Liver (tissue), 9 donors: ENCODE measurements around the gene PCED1B. TPM values are rescaled to one million over a fixed set of nuclear protein-coding genes. Genes with fewer than 3 reads are reported as not detected.

Experiments
- DNase-seq: peaks from one replicate; pipeline ENCODE4 v3.0.0-alpha.2; 2017; ENCODE audit warnings: low spot score
- H3K27ac ChIP-seq, 2 donors: one replicate each; pipeline ENCODE4 v1.7.0; 2013; ENCODE audit warnings: inconsistent platforms in 2 of 2, low read length in 2 of 2, control low read depth in 1 of 2, low read depth in 1 of 2, mild to moderate bottlenecking in 1 of 2
- H3K27me3 ChIP-seq, 4 donors: one replicate each; pipeline versions ENCODE4 v1.6.1 to v1.7.0; 2013; ENCODE audit warnings: low read length in 3 of 4, inconsistent platforms in 1 of 4, mild to moderate bottlenecking in 1 of 4, moderate library complexity in 1 of 4; ENCODE audit not compliant: control insufficient read depth in 4 of 4, insufficient read depth in 4 of 4
- H3K36me3 ChIP-seq, 4 donors: one replicate each; pipeline versions ENCODE4 v1.6.1 to v1.7.0; 2013; ENCODE audit warnings: low read length in 3 of 4, mild to moderate bottlenecking in 3 of 4, low read depth in 1 of 4, moderate library complexity in 1 of 4; ENCODE audit not compliant: control insufficient read depth in 4 of 4, insufficient read depth in 3 of 4
- H3K4me1 ChIP-seq, 4 donors: one replicate each; pipeline versions ENCODE4 v1.6.1 to v1.7.0; 2013; ENCODE audit warnings: low read length in 3 of 4, mild to moderate bottlenecking in 3 of 4, moderate library complexity in 1 of 4; ENCODE audit not compliant: control insufficient read depth in 4 of 4, insufficient read depth in 4 of 4
- H3K4me3 ChIP-seq, 3 donors: one replicate each; pipeline versions ENCODE4 v1.6.1 to v1.7.0; 2013; ENCODE audit warnings: low read length in 3 of 3, control low read depth in 1 of 3, low read depth in 1 of 3, mild to moderate bottlenecking in 1 of 3
- H3K9ac ChIP-seq, 2 donors: one replicate each; pipeline ENCODE4 v1.7.0; 2013; ENCODE audit warnings: low read length in 2 of 2, mild to moderate bottlenecking in 2 of 2, moderate library complexity in 2 of 2, control low read depth in 1 of 2, low read depth in 1 of 2
- H3K9me3 ChIP-seq, 4 donors: one replicate each; pipeline versions ENCODE4 v1.6.1 to v1.7.0; 2013; ENCODE audit warnings: low read length in 3 of 4; ENCODE audit not compliant: control insufficient read depth in 4 of 4
- EGR1 ChIP-seq, 2 donors: IDR thresholded peaks; 2 replicates each; pipeline ENCODE4 v1.6.1; 2016 to 2018; ENCODE audit warnings: antibody characterized with exemption in 2 of 2, low read depth in 2 of 2
- FOXA2 ChIP-seq: IDR thresholded peaks from 2 replicates; pipeline ENCODE4 v1.6.1; 2016; ENCODE audit warnings: antibody characterized with exemption
- GABPA ChIP-seq, 2 donors: IDR thresholded peaks in 1 of 2; conservative IDR thresholded peaks in 1 of 2; 2 replicates each; pipeline ENCODE4 v1.6.1; 2016; ENCODE audit warnings: antibody characterized with exemption in 2 of 2, mild to moderate bottlenecking in 1 of 2, moderate library complexity in 1 of 2
- HNF4A ChIP-seq, 2 donors: conservative IDR thresholded peaks; 2 replicates each; pipeline ENCODE4 v1.6.1; 2016; ENCODE audit warnings: antibody characterized with exemption in 2 of 2, mild to moderate bottlenecking in 2 of 2
- HNF4G ChIP-seq: IDR thresholded peaks from 2 replicates; pipeline ENCODE4 v1.6.1; 2016; ENCODE audit warnings: antibody characterized with exemption
- JUND ChIP-seq, 2 donors: IDR thresholded peaks; 2 replicates each; pipeline ENCODE4 v1.6.1; 2016; ENCODE audit warnings: antibody characterized with exemption in 2 of 2
- NR2F2 ChIP-seq: IDR thresholded peaks from 2 replicates; pipeline ENCODE4 v1.6.1; 2016; ENCODE audit warnings: antibody characterized with exemption
- RAD21 ChIP-seq, 2 donors: IDR thresholded peaks; 2 replicates each; pipeline ENCODE4 v1.6.1; 2016; ENCODE audit warnings: antibody characterized with exemption in 2 of 2, mild to moderate bottlenecking in 2 of 2
- TAF1 ChIP-seq: conservative IDR thresholded peaks from 2 replicates; pipeline ENCODE4 v1.6.1; 2016; ENCODE audit warnings: antibody characterized with exemption, mild to moderate bottlenecking
- WGBS: extraction: QIAGEN DNeasy Blood & Tissue Kit; methylation state at CpG from one replicate; pipeline ENCODE4 v1.1.7; 2013; 5-methylcytosine and 5-hydroxymethylcytosine counted together
- polyA plus RNA-seq, 2 donors: library from polyadenylated mRNA; stranded (reverse) in 1 of 2; unstranded in 1 of 2; fragments of 200-250 nt in 1 of 2; fragments of >200 nt in 1 of 2; fragmentation: Nextera tagmentation in 1 of 2; extraction: Ambion mirVana in 1 of 2; gene quantifications; one replicate each; pipeline versions ENCODE4 v1.2.1 to v1.2.3, GENCODE V29; 2013 to 2015
- total RNA-seq, 2 donors: library from RNA; depleted of rRNA; stranded (reverse); fragments of >200 nt; gene quantifications; one replicate each; pipeline ENCODE4 v1.2.3, GENCODE V29; 2014
- TF ChIP-seq, protein P1 (sequence below): IDR thresholded peaks from 2 replicates; pipeline ENCODE4 v1.6.1; 2016; ENCODE audit warnings: antibody characterized with exemption, mild to moderate bottlenecking
- TF ChIP-seq, protein P2 (sequence below): IDR thresholded peaks from 2 replicates; pipeline ENCODE4 v1.6.1; 2016; ENCODE audit warnings: antibody characterized with exemption
- TF ChIP-seq, protein P3 (sequence below): IDR thresholded peaks from 2 replicates; pipeline ENCODE4 v1.6.1; 2016; ENCODE audit warnings: antibody characterized with exemption
- TF ChIP-seq, protein P4 (sequence below): fragments of 150-350 bp; IDR thresholded peaks from 2 replicates; pipeline ENCODE4 v1.5.1; 2017; ENCODE audit warnings: improper control_type of control experiment, low read depth, low read length; ENCODE audit not compliant: missing input control
- donor health status: healthy.
- donor health status: healthy.
- donor health status: healthy.
- donor health status: healthy.
- donor health status: healthy.

Gene PCED1B
- total and polyA plus RNA-seq, 4 donors, result 0.51 to 1.8 (median 1.1) TPM

DNA sequence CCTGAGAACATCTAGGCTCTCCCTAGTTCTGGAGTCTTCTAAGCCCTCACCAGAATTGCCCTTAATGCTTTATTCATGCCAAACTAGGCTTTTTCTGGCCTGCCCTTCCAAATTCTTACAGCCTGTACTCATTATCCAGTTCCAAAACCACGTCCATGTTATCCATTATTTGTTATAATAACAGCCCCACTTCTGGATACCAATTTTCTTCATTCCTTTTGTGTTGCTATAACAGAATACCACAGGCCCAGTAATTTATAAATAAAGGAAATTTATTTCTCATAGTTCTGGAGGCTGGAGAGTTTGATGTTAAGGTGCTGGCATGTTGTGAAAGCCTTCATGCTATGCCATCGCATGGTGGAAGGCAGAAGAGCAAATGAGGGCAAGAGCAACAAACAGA, 68.3 kb downstream of the PCED1B start:
- no peaks in the 10 kb centered on the region for H3K4me1 ChIP-seq
- no peak for DNase-seq
- no peaks in the 10 kb centered on the region for H3K36me3 ChIP-seq
- H3K4me3 ChIP-seq, result no peak overlapping the region
- TF ChIP-seq NR2F2, result no peak
- no peak for TF ChIP-seq GABPA (IDR thresholded peaks at IDR 0.05 in 1 of 2, conservative IDR thresholded peaks at IDR 0.05 in 1 of 2)
- no peak for TF ChIP-seq FOXA2
- TF ChIP-seq, protein P1, sequence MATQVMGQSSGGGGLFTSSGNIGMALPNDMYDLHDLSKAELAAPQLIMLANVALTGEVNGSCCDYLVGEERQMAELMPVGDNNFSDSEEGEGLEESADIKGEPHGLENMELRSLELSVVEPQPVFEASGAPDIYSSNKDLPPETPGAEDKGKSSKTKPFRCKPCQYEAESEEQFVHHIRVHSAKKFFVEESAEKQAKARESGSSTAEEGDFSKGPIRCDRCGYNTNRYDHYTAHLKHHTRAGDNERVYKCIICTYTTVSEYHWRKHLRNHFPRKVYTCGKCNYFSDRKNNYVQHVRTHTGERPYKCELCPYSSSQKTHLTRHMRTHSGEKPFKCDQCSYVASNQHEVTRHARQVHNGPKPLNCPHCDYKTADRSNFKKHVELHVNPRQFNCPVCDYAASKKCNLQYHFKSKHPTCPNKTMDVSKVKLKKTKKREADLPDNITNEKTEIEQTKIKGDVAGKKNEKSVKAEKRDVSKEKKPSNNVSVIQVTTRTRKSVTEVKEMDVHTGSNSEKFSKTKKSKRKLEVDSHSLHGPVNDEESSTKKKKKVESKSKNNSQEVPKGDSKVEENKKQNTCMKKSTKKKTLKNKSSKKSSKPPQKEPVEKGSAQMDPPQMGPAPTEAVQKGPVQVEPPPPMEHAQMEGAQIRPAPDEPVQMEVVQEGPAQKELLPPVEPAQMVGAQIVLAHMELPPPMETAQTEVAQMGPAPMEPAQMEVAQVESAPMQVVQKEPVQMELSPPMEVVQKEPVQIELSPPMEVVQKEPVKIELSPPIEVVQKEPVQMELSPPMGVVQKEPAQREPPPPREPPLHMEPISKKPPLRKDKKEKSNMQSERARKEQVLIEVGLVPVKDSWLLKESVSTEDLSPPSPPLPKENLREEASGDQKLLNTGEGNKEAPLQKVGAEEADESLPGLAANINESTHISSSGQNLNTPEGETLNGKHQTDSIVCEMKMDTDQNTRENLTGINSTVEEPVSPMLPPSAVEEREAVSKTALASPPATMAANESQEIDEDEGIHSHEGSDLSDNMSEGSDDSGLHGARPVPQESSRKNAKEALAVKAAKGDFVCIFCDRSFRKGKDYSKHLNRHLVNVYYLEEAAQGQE, result no peak
- TF ChIP-seq EGR1 (IDR thresholded peaks at IDR 0.05; ENCODE audit: low read depth in 2 of 2), result no peak
- TF ChIP-seq RAD21 (IDR thresholded peaks at IDR 0.05), result no peak
- TF ChIP-seq, protein P2, sequence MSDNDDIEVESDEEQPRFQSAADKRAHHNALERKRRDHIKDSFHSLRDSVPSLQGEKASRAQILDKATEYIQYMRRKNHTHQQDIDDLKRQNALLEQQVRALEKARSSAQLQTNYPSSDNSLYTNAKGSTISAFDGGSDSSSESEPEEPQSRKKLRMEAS, result no peak
- TF ChIP-seq, protein P3, sequence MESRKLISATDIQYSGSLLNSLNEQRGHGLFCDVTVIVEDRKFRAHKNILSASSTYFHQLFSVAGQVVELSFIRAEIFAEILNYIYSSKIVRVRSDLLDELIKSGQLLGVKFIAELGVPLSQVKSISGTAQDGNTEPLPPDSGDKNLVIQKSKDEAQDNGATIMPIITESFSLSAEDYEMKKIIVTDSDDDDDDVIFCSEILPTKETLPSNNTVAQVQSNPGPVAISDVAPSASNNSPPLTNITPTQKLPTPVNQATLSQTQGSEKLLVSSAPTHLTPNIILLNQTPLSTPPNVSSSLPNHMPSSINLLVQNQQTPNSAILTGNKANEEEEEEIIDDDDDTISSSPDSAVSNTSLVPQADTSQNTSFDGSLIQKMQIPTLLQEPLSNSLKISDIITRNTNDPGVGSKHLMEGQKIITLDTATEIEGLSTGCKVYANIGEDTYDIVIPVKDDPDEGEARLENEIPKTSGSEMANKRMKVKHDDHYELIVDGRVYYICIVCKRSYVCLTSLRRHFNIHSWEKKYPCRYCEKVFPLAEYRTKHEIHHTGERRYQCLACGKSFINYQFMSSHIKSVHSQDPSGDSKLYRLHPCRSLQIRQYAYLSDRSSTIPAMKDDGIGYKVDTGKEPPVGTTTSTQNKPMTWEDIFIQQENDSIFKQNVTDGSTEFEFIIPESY, result no peak
- TF ChIP-seq, protein P4, sequence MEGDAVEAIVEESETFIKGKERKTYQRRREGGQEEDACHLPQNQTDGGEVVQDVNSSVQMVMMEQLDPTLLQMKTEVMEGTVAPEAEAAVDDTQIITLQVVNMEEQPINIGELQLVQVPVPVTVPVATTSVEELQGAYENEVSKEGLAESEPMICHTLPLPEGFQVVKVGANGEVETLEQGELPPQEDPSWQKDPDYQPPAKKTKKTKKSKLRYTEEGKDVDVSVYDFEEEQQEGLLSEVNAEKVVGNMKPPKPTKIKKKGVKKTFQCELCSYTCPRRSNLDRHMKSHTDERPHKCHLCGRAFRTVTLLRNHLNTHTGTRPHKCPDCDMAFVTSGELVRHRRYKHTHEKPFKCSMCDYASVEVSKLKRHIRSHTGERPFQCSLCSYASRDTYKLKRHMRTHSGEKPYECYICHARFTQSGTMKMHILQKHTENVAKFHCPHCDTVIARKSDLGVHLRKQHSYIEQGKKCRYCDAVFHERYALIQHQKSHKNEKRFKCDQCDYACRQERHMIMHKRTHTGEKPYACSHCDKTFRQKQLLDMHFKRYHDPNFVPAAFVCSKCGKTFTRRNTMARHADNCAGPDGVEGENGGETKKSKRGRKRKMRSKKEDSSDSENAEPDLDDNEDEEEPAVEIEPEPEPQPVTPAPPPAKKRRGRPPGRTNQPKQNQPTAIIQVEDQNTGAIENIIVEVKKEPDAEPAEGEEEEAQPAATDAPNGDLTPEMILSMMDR, result no peak
- TF ChIP-seq HNF4G, result no peak
- peaks cover 0 to 1% (median 0%) of the 10 kb centered on the region in 4 donors for H3K9me3 ChIP-seq
- WGBS, result 93% methylated on average over 2 of the region's 2 CpGs
- H3K27me3 ChIP-seq, result no peaks in the 10 kb centered on the region
- H3K27ac ChIP-seq, result no peak overlapping the region
- no peak overlapping the region for H3K9ac ChIP-seq

DNA sequence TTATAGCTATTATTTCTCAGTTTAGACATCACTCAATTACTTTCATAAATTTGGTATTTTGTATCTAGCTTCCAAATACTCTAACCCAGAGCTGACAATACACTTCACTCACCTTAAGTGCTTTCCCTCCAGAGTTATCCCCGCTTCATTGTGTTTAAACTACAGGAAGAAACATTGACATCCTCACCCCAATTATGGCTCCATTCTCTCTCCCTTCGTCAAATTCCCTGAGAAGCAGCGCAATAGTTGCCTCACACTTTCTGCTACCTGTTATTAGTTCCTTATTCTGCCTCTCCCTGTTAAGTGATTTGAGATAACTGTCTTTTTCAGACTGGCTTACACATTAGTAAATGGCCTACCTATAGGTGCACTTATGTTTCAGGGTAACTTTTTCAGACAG, 69.7 kb downstream of the PCED1B start:
- WGBS, result 78% methylated on average over 3 of the region's 3 CpGs
- H3K4me3 ChIP-seq, result no peak overlapping the region
- no peaks in the 10 kb centered on the region for H3K9me3 ChIP-seq
- TF ChIP-seq JUND (IDR thresholded peaks at IDR 0.05) (no peak), FOXA2 (no peak), HNF4A (conservative IDR thresholded peaks at IDR 0.05) (no peak), TAF1 (no peak)
- TF ChIP-seq, protein P1, result no peak
- no peak overlapping the region for H3K27ac ChIP-seq
- no peaks in the 10 kb centered on the region for H3K27me3 ChIP-seq
- DNase-seq, result no peak
- no peak overlapping the region for H3K9ac ChIP-seq
- no peaks in the 10 kb centered on the region for H3K4me1 ChIP-seq
- no peaks in the 10 kb centered on the region for H3K36me3 ChIP-seq
